ENCODE measurements around the gene C13orf42.

The C13orf42 gene

GRCh38 chr13:51064753-51065152, 46.3 kb downstream of the C13orf42 start:
- no peak for DNase-seq

DNA sequence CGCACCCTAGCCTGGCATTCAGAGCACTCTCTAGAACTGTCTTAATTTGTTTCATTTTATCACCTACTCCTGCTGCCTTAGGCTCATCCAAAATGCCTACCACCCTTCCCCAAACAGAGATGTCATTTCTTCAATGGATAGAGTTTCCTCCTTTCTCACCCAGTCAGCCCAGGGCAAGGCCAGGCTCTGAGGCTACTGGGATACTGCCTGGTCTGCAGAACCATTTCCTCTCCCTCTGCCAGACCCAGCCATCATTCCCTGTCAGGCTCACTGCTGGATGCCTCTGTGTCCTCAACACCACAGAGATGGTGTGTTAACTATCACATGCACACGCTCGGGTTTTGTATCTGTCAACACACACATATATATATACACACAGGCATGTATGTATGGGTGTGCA, 47.2 kb downstream of the C13orf42 start:
- no peak for DNase-seq

DNA sequence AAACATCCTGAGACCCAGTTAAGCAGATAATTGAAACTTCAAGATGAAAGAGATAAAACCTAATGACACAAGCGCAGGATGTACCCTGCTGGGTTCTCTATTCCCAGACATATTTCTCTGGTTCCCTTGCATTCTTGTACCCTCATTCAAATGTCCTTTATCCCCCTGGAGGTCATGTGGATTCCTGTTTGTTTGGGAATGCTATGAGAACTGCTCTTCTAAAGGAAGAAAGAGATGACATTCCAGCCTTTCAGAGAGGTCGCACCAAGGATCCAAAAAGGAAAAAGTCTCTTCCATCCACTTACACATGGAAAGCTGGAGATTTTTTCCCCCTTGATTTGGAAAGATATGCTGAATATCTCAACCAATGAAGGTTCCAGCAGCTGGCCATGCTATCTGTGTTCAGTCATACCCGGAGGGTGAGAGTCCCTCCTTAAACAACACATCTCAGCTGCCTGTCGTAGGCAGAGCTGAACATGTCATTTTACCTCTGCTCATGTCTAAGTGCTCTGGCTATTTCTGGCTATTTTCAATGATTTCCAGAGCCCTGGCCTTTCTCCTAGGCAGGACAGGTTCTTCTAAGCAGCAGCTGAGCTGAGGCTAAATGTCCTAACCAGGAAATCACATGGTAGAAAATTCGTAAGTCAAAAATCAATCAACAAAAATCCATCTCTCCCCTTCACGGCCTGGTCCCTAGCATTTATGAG, 52.5 kb downstream of the C13orf42 start:
- DNase-seq: no peak

GRCh38 chr13:51057906-51058305, 53.2 kb downstream of the C13orf42 start:
- no peak for DNase-seq

DNA sequence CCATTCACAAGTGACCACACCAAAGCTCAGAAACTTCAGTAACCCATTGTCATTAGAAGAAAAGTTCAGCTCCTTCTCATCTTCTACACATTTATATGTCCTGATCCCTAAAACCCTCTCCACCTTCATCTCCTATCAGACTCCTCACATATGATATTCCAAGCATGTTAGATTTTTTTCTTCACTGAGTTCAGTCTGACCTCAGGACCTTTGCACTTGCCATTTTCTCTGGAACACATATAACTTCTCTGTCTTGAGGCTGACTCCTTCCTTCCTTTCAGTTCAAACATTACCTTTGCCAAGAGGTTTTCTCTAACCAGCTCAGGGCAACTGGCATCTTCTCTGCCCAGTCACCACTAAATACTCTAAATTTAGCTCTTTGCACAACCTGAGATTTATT, 54.1 kb downstream of the C13orf42 start:
- no peak for DNase-seq

DNA sequence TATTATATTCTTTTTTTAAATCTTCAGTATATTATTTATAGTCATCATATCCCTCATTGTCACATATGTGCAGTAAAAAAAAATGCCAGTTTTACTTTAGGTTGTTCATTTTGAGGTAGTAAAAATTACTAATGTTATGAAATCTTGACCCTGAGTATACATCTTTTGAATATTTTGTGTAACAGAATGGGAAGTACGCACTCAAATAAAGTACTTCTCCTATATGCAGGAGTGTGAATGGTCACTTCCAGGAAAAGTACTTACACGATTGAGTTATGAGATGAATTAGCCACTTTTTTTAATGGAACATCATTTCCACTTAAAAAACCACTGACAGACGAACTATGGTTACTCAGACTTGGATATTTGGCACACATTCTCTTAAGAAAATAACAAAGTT, 58.5 kb downstream of the C13orf42 start:
- DNase-seq: no peak

DNA sequence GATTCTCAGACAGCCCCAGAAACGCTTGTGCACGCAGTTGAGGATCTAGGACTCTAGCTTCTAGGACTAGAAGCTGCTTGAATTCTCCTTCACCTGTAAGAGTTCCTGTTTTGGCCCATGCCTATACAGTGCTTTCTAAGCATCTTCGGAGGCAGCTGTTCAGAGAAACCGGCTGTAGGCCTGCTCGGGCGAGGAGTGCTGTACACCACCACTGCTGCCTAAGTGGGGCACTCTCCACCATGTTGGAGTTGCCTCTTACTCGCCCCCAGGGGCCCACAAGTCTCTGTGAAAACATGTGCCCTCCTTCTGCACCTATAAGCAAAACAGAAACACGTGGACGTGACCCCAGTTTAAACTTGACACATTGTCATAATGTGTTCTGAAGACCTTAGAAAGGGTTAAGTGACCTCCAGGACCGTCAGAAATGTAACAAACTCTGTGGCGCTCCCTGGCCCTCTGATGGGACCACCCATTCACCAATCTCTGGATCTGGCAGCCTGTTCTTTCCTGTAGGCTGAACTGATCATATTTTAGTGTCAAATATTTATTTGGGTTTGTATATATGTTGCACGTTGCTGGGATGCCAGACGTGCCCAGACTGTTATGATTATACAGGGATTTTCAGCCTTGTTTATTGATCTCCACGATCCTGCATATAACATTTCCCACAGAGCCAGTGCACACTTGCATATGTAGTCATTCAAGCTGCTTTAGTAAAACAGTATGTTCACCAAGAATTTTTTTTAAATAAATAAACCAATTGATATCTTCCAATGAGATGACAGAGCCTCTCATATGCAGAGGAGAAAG, 60.8 kb downstream of the C13orf42 start:
- no peak for DNase-seq

DNA sequence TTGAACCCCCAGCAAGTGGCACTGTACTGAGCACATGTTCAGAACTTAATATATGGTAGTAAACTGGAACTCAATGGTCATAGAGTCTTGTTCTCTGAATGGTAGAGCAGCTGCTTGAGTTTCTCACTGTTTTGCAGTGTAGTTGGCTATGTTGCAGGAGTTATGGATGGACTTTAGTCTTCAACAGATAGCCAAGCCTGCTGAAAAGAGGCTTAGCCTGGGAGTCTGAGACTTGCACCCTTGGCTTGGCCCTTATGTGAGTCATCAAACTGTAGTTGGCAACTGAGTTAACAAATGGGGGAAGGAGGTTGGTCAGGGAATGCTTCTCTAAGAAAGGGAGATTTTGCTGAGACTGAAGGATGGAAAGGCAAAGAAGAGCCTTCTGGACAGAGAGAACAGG, 62.5 kb downstream of the C13orf42 start:
- no peak for DNase-seq

DNA sequence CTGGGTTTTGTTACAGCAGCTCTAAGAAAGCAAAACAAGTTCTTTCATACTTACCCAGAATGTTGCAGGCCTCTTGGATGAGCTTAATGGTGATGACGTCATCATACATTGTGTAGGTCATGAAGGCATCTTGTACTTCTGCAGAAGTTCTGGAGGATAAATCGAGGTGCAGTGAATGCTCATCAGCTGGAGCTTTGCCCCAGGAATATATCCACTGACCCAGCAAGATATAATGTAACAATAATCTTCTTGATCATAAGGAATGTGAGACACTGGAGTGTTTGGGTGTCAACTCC, 63.0 kb downstream of the C13orf42 start:
- DNase-seq: no peak

DNA sequence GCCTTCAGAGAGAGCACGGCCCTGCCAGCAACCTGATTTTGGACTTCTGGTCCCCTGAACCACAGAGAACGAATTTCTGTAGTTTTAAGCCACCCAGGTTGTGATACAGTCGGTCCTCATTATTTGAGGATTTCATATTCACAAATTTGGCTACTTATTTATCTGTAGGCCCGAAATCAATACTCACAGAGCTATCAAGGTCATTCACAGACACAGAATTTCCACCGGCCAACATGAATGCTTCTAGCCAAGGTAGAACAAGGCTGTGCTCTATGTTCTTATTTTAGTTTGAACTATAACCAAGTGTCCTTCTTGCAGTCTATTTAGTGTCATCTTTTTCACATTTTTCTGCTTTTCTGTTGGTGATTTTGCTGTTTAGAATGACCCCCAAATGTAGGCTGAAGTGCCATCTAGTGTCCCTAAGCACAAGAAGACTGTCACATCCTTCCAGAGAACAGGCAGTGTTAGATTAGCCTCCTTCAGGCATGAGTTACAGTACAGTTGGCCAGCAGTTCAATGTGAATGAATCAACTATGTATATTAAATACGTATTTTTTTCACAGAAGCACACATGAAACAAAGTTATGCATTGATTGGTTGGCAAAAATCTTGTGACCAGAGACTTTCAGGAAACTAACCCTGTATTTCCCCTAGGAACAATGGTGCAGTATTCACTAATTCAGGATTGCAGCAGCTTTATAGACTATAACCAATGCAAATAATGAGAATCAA, 63.5 kb downstream of the C13orf42 start:
- no peak for DNase-seq

DNA sequence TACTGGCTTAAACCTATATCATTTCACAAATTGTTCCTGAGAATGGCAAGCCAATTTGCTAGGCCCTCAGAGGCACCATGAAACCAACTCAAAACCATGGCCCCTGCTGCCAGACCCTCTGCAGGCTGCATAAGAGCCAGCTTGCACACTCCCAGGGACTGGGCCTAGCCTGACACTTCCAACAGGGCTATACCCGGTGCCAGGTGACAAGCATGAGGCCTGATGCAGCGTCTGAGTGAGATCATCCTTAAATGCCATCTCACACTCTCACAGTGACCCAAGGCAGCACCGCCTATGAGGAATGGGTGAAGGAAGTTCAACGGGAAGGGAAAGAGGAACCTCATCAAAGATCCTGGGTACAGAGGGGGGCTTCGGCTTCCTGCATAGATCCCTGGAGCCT, 65.6 kb downstream of the C13orf42 start:
- DNase-seq: no peak

GRCh38 chr13:51044023-51044665, 66.9 kb downstream of the C13orf42 start:
- DNase-seq: no peak

GRCh38 chr13:51043310-51043709, 67.8 kb downstream of the C13orf42 start:
- no peak for DNase-seq

- no peak for DNase-seq
Observed at GRCh38 chr13:51041710-51042109, 69.4 kb downstream of the C13orf42 start.

DNA sequence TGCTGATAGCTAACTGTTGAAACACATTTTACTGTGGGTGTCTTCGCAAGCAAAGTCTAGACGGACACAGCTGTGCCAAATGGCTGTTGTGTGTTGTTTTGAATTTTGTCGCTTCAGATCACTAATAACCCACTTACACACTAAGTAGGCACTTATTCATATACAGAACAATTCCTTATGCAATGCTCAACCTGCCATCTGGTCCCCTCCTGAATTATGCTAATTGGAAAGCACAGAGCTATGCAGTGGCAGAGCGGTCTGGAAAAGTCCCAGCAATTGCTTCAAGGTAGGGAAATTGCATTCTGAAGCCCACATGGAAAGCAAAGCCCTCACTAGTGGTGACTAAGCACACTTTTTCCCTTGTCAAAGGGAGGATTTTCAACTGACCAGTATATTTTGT, 69.9 kb downstream of the C13orf42 start:
- DNase-seq: no peak

DNA sequence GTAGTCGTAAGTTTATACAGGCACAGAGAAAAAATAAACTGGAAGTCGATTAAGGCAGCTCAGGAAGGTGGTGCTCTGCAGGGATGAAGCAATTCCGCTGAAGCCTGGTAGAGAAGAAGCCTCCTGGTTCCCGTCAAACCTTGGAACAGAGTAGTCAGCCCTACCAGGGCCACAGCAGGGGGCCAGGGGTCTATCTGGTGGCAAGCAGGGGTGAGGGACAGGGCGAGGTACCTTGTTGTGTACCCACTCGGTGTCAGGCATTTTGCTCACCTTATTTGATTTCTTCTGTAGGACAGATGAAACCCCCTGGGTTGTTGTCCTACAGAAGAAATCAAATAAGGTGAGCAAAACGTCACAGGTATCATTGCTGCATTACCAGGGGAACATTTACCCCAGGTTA, 70.6 kb downstream of the C13orf42 start:
- no peak for DNase-seq

DNA sequence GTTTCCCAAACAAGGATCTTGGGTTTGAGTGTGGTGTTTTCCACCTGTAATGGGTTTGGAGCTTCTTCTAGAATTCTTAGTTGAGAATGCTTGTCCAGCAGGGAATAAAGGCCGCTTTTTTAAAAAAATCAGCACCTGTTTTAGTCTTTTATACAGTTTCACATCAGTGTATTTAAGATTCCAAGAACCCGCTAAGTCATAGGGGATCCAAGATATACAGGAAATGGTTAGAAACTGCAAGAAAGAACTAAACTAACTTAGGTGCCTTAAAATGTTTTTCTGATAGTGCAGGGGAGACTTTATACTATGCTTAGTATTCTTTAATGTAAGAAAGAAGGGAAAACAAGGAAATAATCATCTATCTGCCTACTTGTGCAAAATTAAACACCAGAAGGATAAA, 74.7 kb downstream of the C13orf42 start:
- no peak for DNase-seq

GRCh38 chr13:51035978-51036377, 75.1 kb downstream of the C13orf42 start:
- DNase-seq: peak; percentile 44

DNA sequence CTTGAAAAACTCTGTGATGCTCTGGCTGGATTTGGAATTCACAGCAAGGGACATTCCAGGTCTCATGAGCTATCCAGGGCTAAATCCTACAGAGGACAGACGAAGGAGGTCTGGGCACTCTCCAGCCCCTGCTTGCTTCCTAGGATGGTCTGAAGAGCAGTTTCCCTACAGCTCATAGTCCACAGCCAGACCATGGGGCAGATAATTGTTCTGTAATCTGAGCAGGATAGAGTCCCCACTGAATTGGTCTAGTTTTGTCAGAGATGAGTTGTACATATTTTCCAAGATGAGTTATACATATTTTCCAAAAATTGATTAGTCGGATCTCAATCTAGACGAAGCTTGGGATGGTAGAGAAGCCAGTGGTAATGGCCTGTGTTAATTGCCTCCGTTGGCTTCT, 75.6 kb downstream of the C13orf42 start:
- DNase-seq: peak; percentile 73

- DNase-seq: peak; percentile 93
Observed at GRCh38 chr13:51034906-51035305, 76.2 kb downstream of the C13orf42 start.

DNA sequence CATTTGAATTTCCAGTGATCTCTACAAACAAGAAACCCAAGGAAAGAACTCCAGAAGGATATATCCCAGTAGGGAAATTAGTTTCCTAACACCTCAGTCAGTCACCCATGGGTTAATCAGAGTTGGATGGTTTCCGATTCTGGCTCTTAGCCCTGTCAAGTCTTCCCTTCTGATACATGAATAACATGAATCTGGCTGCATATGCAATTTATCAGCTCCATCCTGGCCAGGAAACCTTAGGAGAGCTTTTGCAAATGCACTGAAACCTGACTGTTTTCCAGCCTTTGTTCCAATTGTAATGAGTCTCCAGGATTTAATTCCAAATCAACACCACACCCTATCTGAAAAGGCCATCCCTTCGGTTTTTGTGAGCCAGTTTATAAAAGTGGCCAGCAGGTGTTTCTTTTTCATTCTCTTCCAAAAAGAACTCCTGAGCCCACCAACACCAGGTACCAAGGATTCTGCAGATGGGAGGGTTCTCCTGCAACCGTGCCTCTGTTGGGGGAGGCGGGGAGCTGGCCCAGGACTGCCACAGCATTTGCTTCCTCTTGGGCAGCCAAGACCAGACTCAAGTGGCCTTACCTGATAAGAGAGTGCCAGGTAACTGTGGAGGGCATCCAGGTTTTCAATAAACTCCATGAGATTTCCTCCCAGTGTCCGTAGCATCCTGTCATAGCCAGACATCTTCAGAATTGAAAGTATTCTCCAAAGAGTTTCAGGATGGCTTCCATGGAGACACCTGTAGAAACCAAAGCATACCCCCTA, 77.5 kb downstream of the C13orf42 start:
- no peak for DNase-seq

GRCh38 chr13:51032831-51033230, 78.2 kb downstream of the C13orf42 start:
- DNase-seq: no peak

All from SHP77 treated with DMSO at 0.1 percent for 48 hours (cell line).